PC-9 (cell line): ENCODE results near the gene MRPS27.

Experiments
- CTCF ChIP-seq: fragments of 200-600 bp; sonication (generic); conservative IDR thresholded peaks from 2 replicates; pipeline ENCODE4 v1.6.1; 2017; ENCODE audit warnings: mixed run types, antibody characterized with exemption, mild to moderate bottlenecking, moderate library complexity
- EZH2 ChIP-seq: fragments of 200-600 bp; sonication (generic); IDR thresholded peaks from 2 replicates; pipeline ENCODE4 v1.8.0; 2017; ENCODE audit warnings: antibody characterized with exemption, low read depth

GRCh38 chr5:72179028-72179815 is 140.8 kb downstream of the MRPS27 start:
- no peak for TF ChIP-seq CTCF
- TF ChIP-seq EZH2 = no peak
